KMS-11 (cell line): Measurements from ENCODE around the gene CLEC3B.
"Not testable (repeated sequence)": the region's sequence is repeated elsewhere in the genome, so short reads cannot be mapped to it uniquely, and the experiment has no call there.

Experiments used
- H2AFZ ChIP-seq: fragments of 200-600 bp; sonication (generic); 2 replicates; pipeline ENCODE4 v1.6.1; 2016; ENCODE audit warnings: antibody characterized with exemption, mixed run types, low read depth
- H3K27ac ChIP-seq: fragments of 200-600 bp; sonication (generic); 2 replicates; pipeline ENCODE4 v1.6.1; 2016; ENCODE audit warnings: mild to moderate bottlenecking, mixed run types
- H3K27me3 ChIP-seq: fragments of 200-600 bp; sonication (generic); 2 replicates; pipeline ENCODE4 v1.6.1; 2017; ENCODE audit warnings: mild to moderate bottlenecking, low read depth, mixed run types, moderate library complexity; ENCODE audit not compliant: insufficient read depth
- H3K36me3 ChIP-seq: fragments of 200-600 bp; sonication (generic); 2 replicates; pipeline ENCODE4 v1.6.1; 2017; ENCODE audit warnings: mild to moderate bottlenecking, mixed run types; ENCODE audit not compliant: insufficient read depth
- H3K4me1 ChIP-seq: fragments of 200-600 bp; sonication (generic); 2 replicates; pipeline ENCODE4 v1.6.1; 2016; ENCODE audit warnings: mild to moderate bottlenecking, low read depth, mixed run types; ENCODE audit not compliant: poor library complexity, severe bottlenecking
- H3K4me2 ChIP-seq: fragments of 200-600 bp; sonication (generic); 2 replicates; pipeline ENCODE4 v1.7.0; 2016; ENCODE audit warnings: mild to moderate bottlenecking, mixed run types
- H3K4me3 ChIP-seq: fragments of 200-600 bp; sonication (generic); IDR thresholded peaks from 2 replicates; pipeline ENCODE4 v1.6.1; 2017; ENCODE audit warnings: low read depth, low read length, mixed read lengths; ENCODE audit not compliant: insufficient read depth
- H3K79me2 ChIP-seq: fragments of 200-600 bp; sonication (generic); 2 replicates; pipeline ENCODE4 v1.6.1; 2016; ENCODE audit warnings: low read depth, mixed run types; ENCODE audit not compliant: insufficient read depth
- H3K9ac ChIP-seq: fragments of 200-600 bp; sonication (generic); 2 replicates; pipeline ENCODE4 v1.6.1; 2016; ENCODE audit warnings: mild to moderate bottlenecking, mixed run types
- H4K20me1 ChIP-seq: fragments of 200-600 bp; sonication (generic); 2 replicates; pipeline ENCODE4 v1.6.1; 2016; ENCODE audit warnings: mild to moderate bottlenecking, mixed run types; ENCODE audit not compliant: insufficient read depth
- CTCF ChIP-seq: fragments of 200-600 bp; sonication (generic); conservative IDR thresholded peaks from 2 replicates; pipeline ENCODE4 v1.6.1; 2017; ENCODE audit warnings: low read depth, mild to moderate bottlenecking, antibody characterized with exemption, low read length, moderate library complexity, mixed read lengths

Gene CLEC3B

GRCh38 chr3:45075821-45076625, 49.9 kb downstream of the CLEC3B start:
- H3K27ac ChIP-seq = no peak overlapping the region

GRCh38 chr3:45078256-45078655, 52.2 kb downstream of the CLEC3B start:
- H3K36me3 ChIP-seq, H3K79me2 ChIP-seq, H3K4me2 ChIP-seq, H4K20me1 ChIP-seq, H3K4me3 ChIP-seq, H3K9ac ChIP-seq, H3K27ac ChIP-seq, H3K4me1 ChIP-seq, H3K27me3 ChIP-seq, H2AFZ ChIP-seq: not testable (repeated sequence)

More at GRCh38 chr3:45075821-45076625, 49.9 kb downstream of the CLEC3B start:
- Histone ChIP-seq H3K27me3 (no peaks in the 10 kb centered on the region), H3K36me3 (no peaks in the 10 kb centered on the region), H3K4me1 (no peaks in the 10 kb centered on the region), H4K20me1 (no peaks in the 10 kb centered on the region), H2AFZ (no peak overlapping the region), H3K79me2 (no peaks in the 10 kb centered on the region), H3K9ac (no peak overlapping the region), H3K4me3 (no peak overlapping the region), H3K4me2 (no peak overlapping the region)
- no peak for TF ChIP-seq CTCF

DNA sequence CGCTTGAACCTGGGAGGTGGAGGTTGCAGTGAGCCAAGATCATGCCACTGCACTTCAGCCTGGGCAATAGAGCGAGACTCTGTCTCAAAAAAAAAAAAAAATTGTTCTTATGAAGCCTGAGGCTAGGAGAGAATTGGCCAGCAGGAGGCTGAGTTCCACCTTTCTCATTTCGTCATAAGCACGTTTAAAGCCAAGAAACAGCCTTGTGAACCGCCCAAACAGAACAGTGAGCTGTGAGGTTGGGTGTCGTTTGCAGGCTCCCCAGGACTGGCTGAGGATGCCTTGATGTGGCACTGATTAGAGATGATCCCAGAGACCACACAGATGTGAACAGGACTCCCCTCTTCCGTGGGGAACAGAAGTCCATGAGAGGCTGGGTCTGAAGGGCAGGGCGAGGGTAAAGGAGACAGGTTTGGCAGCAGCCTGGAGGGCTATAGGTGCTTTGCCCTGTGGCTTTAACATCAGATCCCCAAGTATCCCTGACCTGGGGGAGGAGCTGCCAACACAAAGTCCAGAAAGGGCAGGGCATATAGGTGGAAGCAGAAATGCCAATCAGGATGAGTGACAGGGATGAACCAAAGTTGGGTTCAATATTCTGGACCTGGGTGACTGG, 52.9 kb downstream of the CLEC3B start:
- Histone ChIP-seq H3K79me2 (no peaks in the 10 kb centered on the region), H3K4me3 (no peak overlapping the region), H3K27me3 (no peaks in the 10 kb centered on the region), H3K36me3 (no peaks in the 10 kb centered on the region), H3K9ac (no peak overlapping the region), H3K27ac (no peak overlapping the region), H3K4me1 (no peaks in the 10 kb centered on the region), H4K20me1 (no peaks in the 10 kb centered on the region), H2AFZ (no peak overlapping the region), H3K4me2 (no peak overlapping the region)
- TF ChIP-seq CTCF = no peak

- Histone ChIP-seq H3K4me1 (no peaks in the 10 kb centered on the region), H3K27ac (no peak overlapping the region), H4K20me1 (no peaks in the 10 kb centered on the region), H3K4me2 (no peak overlapping the region), H3K27me3 (no peaks in the 10 kb centered on the region), H3K4me3 (no peak overlapping the region), H2AFZ (no peak overlapping the region), H3K79me2 (no peaks in the 10 kb centered on the region), H3K9ac (no peak overlapping the region), H3K36me3 (no peaks in the 10 kb centered on the region)
- TF ChIP-seq CTCF = no peak
Measured at GRCh38 chr3:45079715-45080114, 53.6 kb downstream of the CLEC3B start.

DNA sequence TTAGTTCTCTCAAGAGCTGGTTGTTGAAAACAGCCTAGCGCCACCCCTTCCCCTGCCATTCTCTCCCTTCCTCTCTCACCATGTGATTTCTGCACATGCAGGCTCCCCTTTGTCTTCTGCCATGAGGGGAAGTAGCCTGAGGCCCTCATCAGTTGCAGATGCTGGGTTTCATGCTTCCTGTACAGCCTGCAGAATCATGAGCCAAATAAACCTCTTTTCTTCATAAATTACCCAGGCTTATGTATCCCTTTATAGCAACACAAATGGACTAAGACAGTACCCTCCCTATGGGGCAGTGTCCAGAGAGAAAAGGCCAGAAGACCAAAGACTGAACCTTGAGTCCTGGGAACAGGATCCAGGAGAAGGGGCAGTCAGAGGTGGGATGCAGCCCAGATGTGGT, 54.7 kb downstream of the CLEC3B start:
- H3K27ac ChIP-seq = no peak overlapping the region
- no peaks in the 10 kb centered on the region for H3K4me1 ChIP-seq
- H3K36me3 ChIP-seq = no peaks in the 10 kb centered on the region
- H4K20me1 ChIP-seq = no peaks in the 10 kb centered on the region
- no peaks in the 10 kb centered on the region for H3K79me2 ChIP-seq
- no peak overlapping the region for H2AFZ ChIP-seq
- TF ChIP-seq CTCF = no peak
- no peak overlapping the region for H3K9ac ChIP-seq
- no peaks in the 10 kb centered on the region for H3K27me3 ChIP-seq
- no peak overlapping the region for H3K4me3 ChIP-seq
- H3K4me2 ChIP-seq = no peak overlapping the region
